GM12878 (cell line): ENCODE measurements around the gene MACF1. TPM values are rescaled to one million over a fixed set of nuclear protein-coding genes. Genes with fewer than 3 reads are reported as not detected.
A peak's percentile ranks its signal among the peaks of the same experiment; 100 is the strongest.

Experiments
- BMI1 ChIP-seq: fragments of 450-650 bp; IDR thresholded peaks from 2 replicates; pipeline ENCODE4 v1.6.1; 2016; ENCODE audit warnings: mild to moderate bottlenecking, moderate library complexity, borderline replicate concordance
- BRCA1 ChIP-seq: IDR thresholded peaks from 2 replicates; pipeline ENCODE4 v1.6.1; 2011; ENCODE audit warnings: low read depth, low read length, improper control_type of control experiment
- CBX3 ChIP-seq: fragments of 200-600 bp; sonication (generic); IDR thresholded peaks from 2 replicates; pipeline ENCODE4 v1.6.1; 2016; ENCODE audit warnings: low read depth, borderline replicate concordance
- CHD4 ChIP-seq: fragments of 200-600 bp; sonication (generic); IDR thresholded peaks from 2 replicates; pipeline ENCODE4 v1.6.1; 2016; ENCODE audit warnings: mild to moderate bottlenecking
- EED ChIP-seq: sonication (generic); IDR thresholded peaks from 2 replicates; pipeline ENCODE4 v1.6.1; 2016; ENCODE audit warnings: antibody characterized with exemption, low read depth
- EZH2 ChIP-seq: IDR thresholded peaks from 2 replicates; pipeline ENCODE4 v1.6.1; 2012; ENCODE audit warnings: low read depth, mild to moderate bottlenecking, control low read depth, inconsistent platforms, low read length, borderline replicate concordance; ENCODE audit not compliant: control insufficient read depth
- HSF1 ChIP-seq: fragments of 150-350 bp; IDR thresholded peaks from 2 replicates; pipeline ENCODE4 v1.6.1; 2014; ENCODE audit warnings: mild to moderate bottlenecking, low read depth, low read length
- JUND ChIP-seq: IDR thresholded peaks from 2 replicates; pipeline ENCODE4 v1.6.1; 2012; ENCODE audit warnings: low read depth, mild to moderate bottlenecking, low read length, improper control_type of control experiment, moderate library complexity
- MAX ChIP-seq: IDR thresholded peaks from 2 replicates; pipeline ENCODE4 v1.6.1; 2012; ENCODE audit warnings: low read depth, low read length, improper control_type of control experiment
- MEF2B ChIP-seq: fragments of 450-650 bp; IDR thresholded peaks from 2 replicates; pipeline ENCODE4 v1.6.1; 2018; ENCODE audit warnings: mild to moderate bottlenecking, moderate library complexity; ENCODE audit not compliant: partially characterized antibody, poor library complexity, severe bottlenecking
- NBN ChIP-seq: fragments of 450-650 bp; IDR thresholded peaks from 2 replicates; pipeline ENCODE4 v1.6.1; 2016
- PAX5 ChIP-seq: IDR thresholded peaks from 2 replicates; pipeline ENCODE4 v1.6.1; 2011; ENCODE audit warnings: low read depth, low read length, borderline replicate concordance
- POLR2A ChIP-seq: IDR thresholded peaks from 2 replicates; pipeline ENCODE4 v1.6.1; 2011; ENCODE audit warnings: low read depth, mild to moderate bottlenecking, low read length
- POU2F2 ChIP-seq: IDR thresholded peaks from 3 replicates; pipeline ENCODE4 v1.6.1; 2011; ENCODE audit warnings: low read depth, mild to moderate bottlenecking, low read length, borderline replicate concordance
- RBBP5 ChIP-seq: fragments of 200-600 bp; sonication (generic); conservative IDR thresholded peaks from 2 replicates; pipeline ENCODE4 v1.6.1; 2016
- RELB ChIP-seq: fragments of 450-650 bp; IDR thresholded peaks from 2 replicates; pipeline ENCODE4 v1.6.1; 2017; ENCODE audit warnings: low read depth, mild to moderate bottlenecking, moderate library complexity
- RFX5 ChIP-seq: IDR thresholded peaks from 2 replicates; pipeline ENCODE4 v1.6.1; 2011; ENCODE audit warnings: low read depth, low read length, improper control_type of control experiment
- SRF ChIP-seq, 2 experiments: IDR thresholded peaks; 2 replicates each; pipeline ENCODE4 v1.6.1; 2011; ENCODE audit warnings: low read depth in 2 of 2, low read length in 2 of 2, mild to moderate bottlenecking in 1 of 2, moderate library complexity in 1 of 2
- WRNIP1 ChIP-seq: IDR thresholded peaks from 2 replicates; pipeline ENCODE4 v1.6.1; 2011; ENCODE audit warnings: low read depth, low read length, improper control_type of control experiment, borderline replicate concordance
- polyA plus RNA-seq, 11 experiments: library from polyadenylated mRNA; depleted of rRNA in 4 of 11; unstranded in 6 of 11; stranded (reverse) in 5 of 11; fragments of >200 nt; fragmentation: Nextera tagmentation in 4 of 11; fragmentation: Illumina TruSeq in 1 of 11; extraction: Ambion mirVana in 4 of 11; extraction: Trizol in 1 of 11; gene quantifications; 1 replicate in 1 of 11; 2 replicates in 10 of 11; pipeline versions ENCODE4 v1.2.1 to v1.2.3, GENCODE V29; 2011 to 2016; ENCODE audit warnings: inconsistent platforms in 2 of 11, missing spikeins in 2 of 11, low read depth in 1 of 11
- total RNA-seq, 4 experiments: library from RNA; depleted of rRNA in 3 of 4; stranded (reverse); fragments of >200 nt in 3 of 4; fragmentation: Illumina TruSeq in 1 of 4; extraction: Trizol in 1 of 4; gene quantifications; 2 replicates each; pipeline versions ENCODE4 v1.2.1 to v1.2.3, GENCODE V29; 2013 to 2021
- TF ChIP-seq, protein P1 (sequence below): fragments of 450-650 bp; IDR thresholded peaks from 2 replicates; pipeline ENCODE4 v1.6.1; 2017; ENCODE audit warnings: mild to moderate bottlenecking, moderate library complexity

MACF1 gene
- total and polyA plus RNA-seq, 10 of the 15 experiments (the other 5 are each of a cell fraction or from before 2014, with no cell fraction given) = 15.5 to 201 (median 76.9) TPM

DNA sequence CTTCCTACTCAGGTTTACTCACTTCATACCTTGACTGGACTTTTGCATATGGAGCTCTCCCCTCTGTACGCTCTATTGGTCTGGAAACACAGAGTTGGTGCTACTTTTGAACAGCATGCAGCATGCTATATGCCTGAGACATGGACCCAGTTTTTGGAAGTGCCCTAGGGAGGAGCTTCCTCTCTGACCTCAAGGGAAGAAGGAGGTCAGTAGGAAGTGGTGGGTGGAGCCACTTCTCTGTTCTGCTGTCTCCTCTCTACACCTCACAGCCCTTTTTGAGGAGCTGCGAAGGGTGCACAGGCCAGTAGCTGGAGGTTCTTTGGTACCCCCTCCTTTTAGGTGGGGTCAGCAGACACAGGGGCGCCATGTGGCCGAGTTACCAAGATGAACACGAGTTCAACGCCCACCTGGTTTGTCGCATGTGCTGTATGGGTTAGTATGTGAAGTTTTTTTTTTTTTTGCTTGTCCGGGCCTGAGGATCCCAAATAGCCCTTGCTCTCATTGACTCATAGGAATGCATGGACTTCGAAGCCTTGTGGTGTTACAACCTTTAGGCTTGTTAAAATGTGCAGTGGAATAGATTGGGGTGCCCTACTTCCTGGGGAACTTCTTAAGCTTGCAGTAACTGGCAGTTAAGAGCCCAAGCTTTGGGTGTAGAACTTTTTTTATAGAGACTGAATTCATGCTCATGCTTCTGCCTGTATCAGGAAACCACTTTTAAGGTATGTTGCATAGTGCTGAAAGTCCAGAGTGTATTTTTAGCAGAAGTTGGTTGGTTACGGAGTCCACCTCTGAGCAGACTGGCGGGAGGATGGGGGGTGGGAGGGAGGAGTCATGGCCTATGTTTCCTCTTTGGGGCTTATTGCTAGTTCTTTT is 10.7 kb downstream of the MACF1 start (continued):
- TF ChIP-seq, protein P1, sequence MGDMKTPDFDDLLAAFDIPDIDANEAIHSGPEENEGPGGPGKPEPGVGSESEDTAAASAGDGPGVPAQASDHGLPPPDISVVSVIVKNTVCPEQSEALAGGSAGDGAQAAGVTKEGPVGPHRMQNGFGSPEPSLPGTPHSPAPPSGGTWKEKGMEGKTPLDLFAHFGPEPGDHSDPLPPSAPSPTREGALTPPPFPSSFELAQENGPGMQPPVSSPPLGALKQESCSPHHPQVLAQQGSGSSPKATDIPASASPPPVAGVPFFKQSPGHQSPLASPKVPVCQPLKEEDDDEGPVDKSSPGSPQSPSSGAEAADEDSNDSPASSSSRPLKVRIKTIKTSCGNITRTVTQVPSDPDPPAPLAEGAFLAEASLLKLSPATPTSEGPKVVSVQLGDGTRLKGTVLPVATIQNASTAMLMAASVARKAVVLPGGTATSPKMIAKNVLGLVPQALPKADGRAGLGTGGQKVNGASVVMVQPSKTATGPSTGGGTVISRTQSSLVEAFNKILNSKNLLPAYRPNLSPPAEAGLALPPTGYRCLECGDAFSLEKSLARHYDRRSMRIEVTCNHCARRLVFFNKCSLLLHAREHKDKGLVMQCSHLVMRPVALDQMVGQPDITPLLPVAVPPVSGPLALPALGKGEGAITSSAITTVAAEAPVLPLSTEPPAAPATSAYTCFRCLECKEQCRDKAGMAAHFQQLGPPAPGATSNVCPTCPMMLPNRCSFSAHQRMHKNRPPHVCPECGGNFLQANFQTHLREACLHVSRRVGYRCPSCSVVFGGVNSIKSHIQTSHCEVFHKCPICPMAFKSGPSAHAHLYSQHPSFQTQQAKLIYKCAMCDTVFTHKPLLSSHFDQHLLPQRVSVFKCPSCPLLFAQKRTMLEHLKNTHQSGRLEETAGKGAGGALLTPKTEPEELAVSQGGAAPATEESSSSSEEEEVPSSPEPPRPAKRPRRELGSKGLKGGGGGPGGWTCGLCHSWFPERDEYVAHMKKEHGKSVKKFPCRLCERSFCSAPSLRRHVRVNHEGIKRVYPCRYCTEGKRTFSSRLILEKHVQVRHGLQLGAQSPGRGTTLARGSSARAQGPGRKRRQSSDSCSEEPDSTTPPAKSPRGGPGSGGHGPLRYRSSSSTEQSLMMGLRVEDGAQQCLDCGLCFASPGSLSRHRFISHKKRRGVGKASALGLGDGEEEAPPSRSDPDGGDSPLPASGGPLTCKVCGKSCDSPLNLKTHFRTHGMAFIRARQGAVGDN = no peak
- TF ChIP-seq RFX5 = no peak
- no peak for TF ChIP-seq HSF1
- TF ChIP-seq MAX = no peak; the same call in 1 of the 2 replicates
- no peak for TF ChIP-seq WRNIP1
- no peak for TF ChIP-seq RELB
- peak; percentile 84; the same call in 1 of the 2 replicates for TF ChIP-seq EED
- TF ChIP-seq BMI1 = no peak
- 0 out of 3 replicates have a peak, but pooled peaks have one; percentile 43 for TF ChIP-seq POU2F2
- no peak for TF ChIP-seq EZH2
- TF ChIP-seq MEF2B = peak; percentile 52
- TF ChIP-seq PAX5 = peak; percentile 69; the same call in 1 of the 2 replicates
- TF ChIP-seq RBBP5 = no peak
- TF ChIP-seq CBX3 = no peak
- TF ChIP-seq POLR2A = peak; percentile 84
- TF ChIP-seq JUND = no peak
- TF ChIP-seq BRCA1 = no peak
- 0 out of 2 replicates have a peak, but pooled peaks have one; percentile 49 for TF ChIP-seq NBN
- no peak for TF ChIP-seq CHD4
- peak in 1 of 2 experiments; percentile 81; a peak in 2 of 4 replicates for TF ChIP-seq SRF (IDR thresholded peaks at IDR 0.05; ENCODE audit: low read depth in 2 of 2, low read length in 2 of 2)
